ENCODE measurements around the gene CBARP.

The CBARP gene

DNA sequence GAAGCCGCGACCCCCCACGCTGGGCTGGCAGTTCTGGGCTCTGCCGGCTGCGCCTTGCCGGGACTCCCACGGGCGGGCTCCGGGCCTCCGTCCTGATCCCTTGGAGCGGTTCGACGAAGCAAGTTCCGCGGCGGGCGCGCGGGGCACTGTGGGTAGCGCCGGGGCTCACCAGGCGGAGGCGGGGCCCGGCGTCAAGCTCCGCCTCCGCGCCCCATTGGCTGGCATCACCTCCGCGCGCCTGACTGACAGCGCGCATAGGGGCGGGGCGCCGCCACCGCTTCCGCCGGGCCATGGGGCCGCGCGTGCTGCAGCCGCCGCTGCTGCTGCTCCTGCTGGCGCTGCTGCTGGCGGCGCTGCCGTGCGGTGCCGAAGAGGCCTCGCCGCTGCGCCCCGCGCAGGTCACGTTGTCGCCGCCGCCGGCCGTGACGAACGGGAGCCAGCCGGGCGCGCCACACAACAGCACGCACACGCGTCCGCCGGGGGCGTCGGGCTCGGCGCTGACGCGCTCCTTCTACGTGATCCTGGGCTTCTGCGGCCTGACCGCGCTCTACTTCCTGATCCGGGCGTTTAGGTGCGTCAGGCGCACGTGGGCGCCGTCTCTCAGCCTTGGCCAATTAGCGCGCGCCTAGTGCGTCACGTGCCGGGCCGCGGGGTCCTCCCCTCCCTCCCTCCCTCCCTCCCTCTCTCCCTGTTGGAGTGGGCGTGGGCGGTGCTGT lies 37.6 kb upstream of the CBARP start, which contains the start of gene FAM174C:
TSS of gene FAM174C (plus strand) at position 271 of the 716 bp plus-strand sequence. CDS start at position 291, 20 bp downstream.
- DNase-seq = peak; percentile 97

DNA sequence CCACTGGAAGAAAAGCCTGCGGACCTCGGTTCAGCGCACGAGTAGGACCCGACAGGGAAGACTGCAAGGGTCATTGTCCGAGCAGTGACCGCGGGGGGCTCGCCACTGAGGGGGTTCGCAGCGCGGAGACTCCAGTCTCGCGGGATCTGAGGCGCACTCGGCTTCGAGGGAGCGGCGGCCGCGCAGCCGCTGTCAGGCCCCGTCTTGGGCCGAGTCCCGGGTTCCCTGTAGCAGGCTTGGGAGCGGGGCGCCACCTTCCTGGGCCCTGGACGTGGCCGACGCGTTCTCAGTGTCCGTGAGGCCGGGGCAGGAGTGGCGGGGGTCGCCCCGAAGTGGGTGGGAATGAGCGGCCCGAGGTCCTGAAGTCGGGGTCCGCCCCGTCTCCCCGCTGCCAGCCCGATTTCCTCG lies 37.1 kb upstream of the CBARP start:
- no peak for DNase-seq

- no peak for DNase-seq
Measured at GRCh38 chr19:1274081-1274851, 36.5 kb upstream of the CBARP start.

GRCh38 chr19:1273263-1274041 lies 35.6 kb upstream of the CBARP start:
- no peak for DNase-seq

- DNase-seq = no peak
Measured at GRCh38 chr19:1272423-1273262, 34.8 kb upstream of the CBARP start.

DNA sequence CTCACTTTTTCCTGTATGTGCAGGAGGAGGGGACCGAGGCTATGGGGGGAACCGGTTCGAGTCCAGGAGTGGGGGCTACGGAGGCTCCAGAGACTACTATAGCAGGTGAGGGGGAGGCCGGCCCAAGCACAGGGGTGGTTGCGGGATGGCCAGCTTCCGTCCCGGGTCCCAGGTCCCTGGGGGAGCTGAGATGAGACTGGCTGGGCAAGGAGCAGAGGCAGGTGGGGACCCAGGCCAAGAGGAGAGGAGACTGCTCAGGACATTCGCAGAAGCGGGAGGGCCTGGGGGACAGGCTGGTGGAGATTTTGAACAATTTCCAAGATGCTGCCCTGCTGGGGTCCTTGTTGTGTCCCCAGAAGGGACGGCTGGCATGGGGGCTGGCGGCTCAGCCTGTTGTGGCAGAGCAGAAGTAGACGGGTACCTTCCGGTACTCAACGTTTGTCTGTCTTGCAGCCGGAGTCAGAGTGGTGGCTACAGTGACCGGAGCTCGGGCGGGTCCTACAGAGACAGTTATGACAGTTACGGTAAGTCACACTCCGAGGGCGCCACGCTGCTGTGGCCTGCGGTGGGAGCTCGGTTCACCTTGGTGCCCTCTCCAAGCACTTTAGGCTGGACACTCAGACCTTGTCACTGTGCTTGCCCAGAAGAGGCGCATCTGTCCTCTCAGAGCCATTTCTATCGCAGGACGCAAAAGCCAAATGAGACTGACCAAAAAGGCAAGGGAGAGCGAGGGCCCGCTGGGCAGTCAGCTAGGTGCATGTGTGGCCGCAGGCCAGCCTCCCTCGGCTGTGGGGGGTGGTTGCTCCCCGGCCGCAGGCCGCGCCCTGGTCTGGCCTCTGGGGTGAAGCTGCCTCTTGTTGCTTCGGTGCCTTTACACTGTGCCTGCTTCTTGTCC lies 34.0 kb upstream of the CBARP start:
- DNase-seq = no peak

DNA sequence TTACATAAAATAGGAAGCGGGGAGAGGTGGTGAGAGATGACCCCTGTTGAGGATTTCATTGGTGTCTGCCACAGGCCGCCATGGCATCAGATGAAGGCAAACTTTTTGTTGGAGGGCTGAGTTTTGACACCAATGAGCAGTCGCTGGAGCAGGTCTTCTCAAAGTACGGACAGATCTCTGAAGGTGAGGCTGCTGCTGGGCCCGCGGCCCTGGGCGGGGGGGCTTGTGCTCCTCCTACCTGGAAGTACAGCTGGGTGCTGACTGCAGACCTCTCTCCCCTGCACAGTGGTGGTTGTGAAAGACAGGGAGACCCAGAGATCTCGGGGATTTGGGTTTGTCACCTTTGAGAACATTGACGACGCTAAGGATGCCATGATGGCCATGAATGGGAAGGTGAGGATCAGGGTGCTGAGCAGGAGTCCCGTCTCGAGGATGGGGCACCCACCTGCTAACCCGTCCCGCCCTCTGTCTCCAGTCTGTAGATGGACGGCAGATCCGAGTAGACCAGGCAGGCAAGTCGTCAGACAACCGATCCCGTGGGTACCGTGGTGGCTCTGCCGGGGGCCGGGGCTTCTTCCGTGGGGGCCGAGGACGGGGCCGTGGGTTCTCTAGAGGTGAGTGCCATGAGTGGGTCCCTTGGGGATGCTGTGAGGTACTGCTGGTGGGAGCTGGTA lies 33.2 kb upstream of the CBARP start:
- no peak for DNase-seq

- DNase-seq = no peak
Measured at GRCh38 chr19:1270213-1270853, 32.5 kb upstream of the CBARP start.

DNA sequence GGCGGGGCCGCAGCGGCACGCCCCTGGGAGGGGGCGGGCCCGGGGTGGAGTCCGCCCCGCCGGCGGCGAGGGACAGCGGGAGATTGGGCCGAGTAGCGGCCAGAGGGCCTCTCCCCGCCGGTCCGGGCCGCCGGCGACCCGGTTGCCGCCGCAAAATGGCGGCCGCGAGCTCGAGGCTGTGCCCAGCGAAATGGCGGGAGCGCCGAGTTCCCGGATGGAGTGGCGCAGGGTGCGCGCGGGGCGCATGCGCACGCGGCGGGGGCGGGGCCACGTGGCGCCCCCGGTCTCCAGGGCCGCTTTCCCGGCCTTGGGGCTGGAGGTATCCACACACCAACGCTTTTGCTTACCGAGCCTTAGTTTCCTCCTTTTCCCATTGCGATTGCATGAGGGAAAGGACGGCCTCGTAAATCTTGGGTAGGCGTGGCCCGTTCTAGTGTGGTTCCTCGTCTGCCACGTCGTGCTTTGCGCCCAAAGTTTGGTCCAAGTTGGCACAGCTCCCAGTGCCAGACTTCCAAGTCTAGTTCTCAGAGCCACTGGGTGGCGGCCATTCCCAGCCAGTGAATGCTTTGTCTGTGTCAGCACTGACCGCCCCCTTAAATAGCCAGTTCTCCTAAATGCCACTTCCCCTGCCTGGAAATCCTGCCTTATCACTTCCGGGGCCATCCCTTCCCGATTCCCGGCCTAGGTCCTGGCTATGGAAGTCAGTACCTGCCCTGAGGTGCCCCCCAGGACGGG lies 31.8 kb upstream of the CBARP start:
- DNase-seq = peak; percentile 88

- DNase-seq = peak; percentile 100
Measured at GRCh38 chr19:1269065-1269477, 31.3 kb upstream of the CBARP start, which contains the start of gene CIRBP. Gene CIRBP (plus strand): TSS chr19:1269332. CDS start chr19:1270934, 1,602 bp downstream.

DNA sequence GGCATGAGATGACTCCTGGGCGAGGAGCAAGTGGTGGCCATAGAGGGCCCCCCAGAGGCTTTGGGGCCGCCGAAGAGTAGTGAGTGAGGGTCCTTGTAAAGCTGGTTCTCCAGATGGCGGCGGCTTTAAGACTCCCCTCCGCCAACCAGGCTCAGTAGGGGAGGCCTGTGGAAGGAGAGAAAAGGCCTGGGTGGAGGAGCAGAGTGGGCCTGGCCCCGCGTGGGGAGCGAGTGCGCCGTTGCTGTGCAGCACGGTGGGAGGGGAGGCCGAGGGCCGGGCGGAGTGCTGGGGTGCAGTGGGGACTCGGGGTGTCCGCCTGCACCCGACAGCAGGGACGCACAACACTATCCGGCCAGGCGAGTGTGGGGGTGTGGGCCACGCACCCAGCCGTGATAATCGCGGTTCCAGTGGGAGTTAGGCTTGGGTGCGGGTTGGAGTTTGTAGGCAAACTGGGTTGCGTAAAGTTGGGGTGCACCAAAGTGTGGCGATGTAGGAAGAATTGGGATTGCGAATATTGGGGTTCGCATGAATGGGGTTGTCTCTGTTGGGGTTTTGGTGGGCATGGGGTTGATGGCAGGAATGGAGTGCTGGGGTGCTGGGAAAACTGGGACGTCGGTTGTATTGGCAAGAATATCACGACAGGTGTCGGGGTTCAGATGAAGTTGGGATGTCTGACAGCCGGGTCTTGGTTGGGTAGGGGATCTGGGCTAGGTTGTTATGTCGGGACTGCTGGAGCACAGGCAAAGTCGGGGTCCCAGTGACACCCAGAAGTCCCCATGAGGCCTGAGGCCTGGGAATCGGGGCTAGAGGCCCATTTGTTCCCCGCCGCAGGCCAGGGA lies 30.6 kb upstream of the CBARP start:
- no peak for DNase-seq

- no peak for DNase-seq
Measured at GRCh38 chr19:1267477-1268225, 29.8 kb upstream of the CBARP start.

GRCh38 chr19:1266916-1267476 lies 29.2 kb upstream of the CBARP start:
- peak; percentile 71 for DNase-seq

- peak; percentile 87 for DNase-seq
Measured at GRCh38 chr19:1266129-1266915, 28.5 kb upstream of the CBARP start.

GRCh38 chr19:1265615-1266128 lies 27.9 kb upstream of the CBARP start:
- peak; percentile 68 for DNase-seq
